ENCODE measurements around the gene VWA5B2.

- TF ChIP-seq CTCF (IDR thresholded peaks at IDR 0.05): no peak
- no peak for TF ChIP-seq POLR2A (IDR thresholded peaks at IDR 0.05)
Observed at GRCh38 chr3:184230081-184230602, 757 bp downstream of the VWA5B2 start.

All from lower leg skin (tissue), 3 donors.